GM12878 (cell line): ENCODE data around the gene POFUT1.

ENCODE experiments used
- PRDM15 ChIP-seq: fragments of 450-650 bp; formaldehyde crosslinking; IDR thresholded peaks from 2 replicates; pipeline ENCODE4 v1.4.0; 2020; ENCODE audit warnings: mild to moderate bottlenecking, moderate library complexity
- RELB ChIP-seq: fragments of 450-650 bp; IDR thresholded peaks from 2 replicates; pipeline ENCODE4 v1.6.1; 2017; ENCODE audit warnings: low read depth, mild to moderate bottlenecking, moderate library complexity

DNA sequence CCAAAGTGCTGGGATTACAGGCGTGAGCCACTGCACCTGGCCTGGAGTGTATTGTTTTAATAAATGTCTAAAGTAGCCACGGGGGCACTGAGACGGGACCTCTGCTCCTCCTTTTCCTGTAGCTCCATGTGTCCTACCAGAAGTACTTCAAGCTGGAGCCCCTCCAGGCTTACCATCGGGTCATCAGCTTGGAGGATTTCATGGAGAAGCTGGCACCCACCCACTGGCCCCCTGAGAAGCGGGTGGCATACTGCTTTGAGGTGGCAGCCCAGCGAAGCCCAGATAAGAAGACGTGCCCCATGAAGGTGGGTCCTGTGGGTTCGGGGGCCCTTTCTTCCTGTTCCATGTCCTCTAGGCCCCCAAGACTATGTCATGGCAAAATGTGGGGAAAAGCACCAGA, 7.5 kb downstream of the POFUT1 start:
- TF ChIP-seq PRDM15 (CRISPR knock-in tag) = no peak
- no peak for TF ChIP-seq RELB
